B cell (primary cell): ENCODE data around the gene ABHD2. TPM values are rescaled to one million over a fixed set of nuclear protein-coding genes. Genes with fewer than 3 reads are reported as not detected.

Source experiments
- ATAC-seq: fragments of 200-7000 bp; cut with Tn5 transposase; one replicate; pipeline ENCODE4 v1.10.0; 2021; ENCODE audit warnings: low read depth, mild to moderate bottlenecking, moderate number of reproducible peaks, moderate library complexity
- CTCF ChIA-PET: fragments of 350-600 bp; sonication (Branson Sonifier 250); formaldehyde crosslinking; loops from one replicate; lab custom pipeline; 2021; ENCODE audit warnings: antibody characterized with exemption, inconsistent platforms; lab: Charles Lee
- POLR2A ChIA-PET: fragments of 350-600 bp; sonication (Branson Sonifier 250); formaldehyde crosslinking; loops from one replicate; lab custom pipeline; 2021; ENCODE audit warnings: antibody characterized with exemption; lab: Charles Lee
- DNase-seq: peaks from one replicate; pipeline ENCODE4 v3.0.0; 2013
- H2AFZ ChIP-seq: 2 replicates; pipeline ENCODE4 v1.6.1; 2012; ENCODE audit warnings: mild to moderate bottlenecking, low read depth, low read length; ENCODE audit not compliant: insufficient read depth, poor library complexity, severe bottlenecking
- H3K27ac ChIP-seq, 2 donors: 1 replicate in 1 of 2; 2 replicates in 1 of 2; pipeline ENCODE4 v1.5.1; 2012 to 2013; ENCODE audit warnings: low read length in 2 of 2, mild to moderate bottlenecking in 2 of 2, moderate library complexity in 1 of 2
- H3K27me3 ChIP-seq, 4 experiments: fragments of 200-600 bp in 1 of 4; sonication (generic) in 1 of 4; replicated peaks in 1 of 4; 1 replicate in 2 of 4; 2 replicates in 2 of 4; pipeline versions ENCODE4 v1.6.1 to v1.7.0; 2013 to 2016; ENCODE audit warnings: low read length in 3 of 4, mild to moderate bottlenecking in 2 of 4, mixed read lengths in 1 of 4, moderate library complexity in 1 of 4; ENCODE audit not compliant: insufficient read depth in 4 of 4, control insufficient read depth in 3 of 4; ENCODE audit errors: control extremely low read depth in 1 of 4
- H3K36me3 ChIP-seq, 2 experiments: replicated peaks in 1 of 2; 1 replicate in 1 of 2; 2 replicates in 1 of 2; pipeline versions ENCODE4 v1.6.1 to v1.7.1; 2013; ENCODE audit warnings: low read length in 1 of 2; ENCODE audit not compliant: insufficient read depth in 2 of 2, control insufficient read depth in 1 of 2; ENCODE audit errors: control extremely low read depth in 1 of 2, extremely low read depth in 1 of 2
- H3K4me1 ChIP-seq, 2 donors: fragments of 200-600 bp in 1 of 2; sonication (generic) in 1 of 2; 1 replicate in 1 of 2; 2 replicates in 1 of 2; pipeline versions ENCODE4 v1.5.1 to v1.6.1; 2013 to 2017; ENCODE audit warnings: low read length in 2 of 2; ENCODE audit not compliant: control insufficient read depth in 2 of 2, insufficient read depth in 2 of 2
- H3K4me2 ChIP-seq: replicated peaks from 2 replicates; pipeline ENCODE3; 2012; ENCODE audit warnings: mild to moderate bottlenecking, low read depth, low read length; ENCODE audit not compliant: poor library complexity, severe bottlenecking
- H3K4me3 ChIP-seq, 5 experiments: fragments of 200-600 bp in 1 of 5; sonication (generic) in 1 of 5; 1 replicate in 3 of 5; 2 replicates in 2 of 5; pipeline versions ENCODE4 v1.5.1 to v1.7.0; 2011 to 2016; ENCODE audit warnings: low read length in 4 of 5, mild to moderate bottlenecking in 4 of 5, low read depth in 2 of 5, control low read depth in 1 of 5, moderate library complexity in 1 of 5; ENCODE audit not compliant: insufficient read depth in 1 of 5; ENCODE audit errors: control extremely low read depth in 1 of 5, extremely low read depth in 1 of 5
- H3K79me2 ChIP-seq: fragments of 200-600 bp; sonication (generic); one replicate; pipeline ENCODE4 v1.6.0; 2016; ENCODE audit warnings: low read length; ENCODE audit not compliant: control insufficient read depth, insufficient read depth
- H3K9ac ChIP-seq: fragments of 200-600 bp; sonication (generic); 2 replicates; pipeline ENCODE4 v1.6.1; 2017; ENCODE audit warnings: mild to moderate bottlenecking, low read length, moderate library complexity
- H3K9me3 ChIP-seq, 3 donors: one replicate each; pipeline versions ENCODE4 v1.6.1 to v1.7.1; 2013; ENCODE audit warnings: low read length in 2 of 3; ENCODE audit not compliant: control insufficient read depth in 2 of 3, insufficient read depth in 1 of 3; ENCODE audit errors: control extremely low read depth in 1 of 3
- H4K20me1 ChIP-seq: 2 replicates; pipeline ENCODE4 v1.6.0; 2012; ENCODE audit warnings: mild to moderate bottlenecking, low read length; ENCODE audit not compliant: insufficient read depth, control insufficient read depth, poor library complexity, severe bottlenecking
- H3K27ac Mint-ChIP-seq: one replicate; pipeline ENCODE4 v1.8.0; 2021; ENCODE audit warnings: mixed read lengths
- H3K27me3 Mint-ChIP-seq: one replicate; pipeline ENCODE4 v1.8.0; 2021; ENCODE audit warnings: mixed read lengths
- H3K4me1 Mint-ChIP-seq: one replicate; pipeline ENCODE4 v1.8.0; 2021; ENCODE audit warnings: mixed read lengths
- H3K4me3 Mint-ChIP-seq: one replicate; pipeline ENCODE4 v1.8.0; 2021; ENCODE audit warnings: mixed read lengths
- H3K9me3 Mint-ChIP-seq: one replicate; pipeline ENCODE4 v1.8.0; 2022; ENCODE audit warnings: mixed read lengths; ENCODE audit not compliant: insufficient read depth
- EZH2 ChIP-seq: IDR thresholded peaks from 2 replicates; pipeline ENCODE4 v1.6.1; 2012; ENCODE audit warnings: borderline replicate concordance, low read depth, mild to moderate bottlenecking, moderate library complexity, low read length; ENCODE audit not compliant: insufficient read depth, poor library complexity, severe bottlenecking
- WGBS: methylation state at CpG from one replicate; pipeline ENCODE4 v1.1.5; 2013; ENCODE audit warnings: missing lambda C conversion rate; ENCODE audit not compliant: insufficient coverage; 5-methylcytosine and 5-hydroxymethylcytosine counted together
- intact Hi-C: fragments of 100-400 bp; cut with micrococcal nuclease; formaldehyde crosslinking; loops from one replicate; pipeline ENCODE4 v1.10.0; 2022
- polyA plus RNA-seq: library from polyadenylated mRNA; depleted of rRNA; stranded (reverse); fragments of >200 nt; gene quantifications from 2 replicates; pipeline ENCODE4 v1.2.3, GENCODE V29; 2012
- total RNA-seq, 2 donors: library from RNA; stranded (reverse); fragments of 120-200 nt in 1 of 2; gene quantifications; 1 replicate in 1 of 2; 2 replicates in 1 of 2; pipeline versions ENCODE4 v1.2.3 to v1.2.4, GENCODE V29; 2013 to 2022
- TF ChIP-seq, protein P1 (sequence below): fragments of 200-600 bp; IDR thresholded peaks from one replicate; pipeline ENCODE4 v1.8.0; 2022; ENCODE audit warnings: antibody characterized with exemption, mild to moderate bottlenecking

ABHD2 gene
- total and polyA plus RNA-seq, 2 donors (not counting 1 experiment from before 2014, with no cell fraction given) = 7.1 to 45.8 TPM

DNA sequence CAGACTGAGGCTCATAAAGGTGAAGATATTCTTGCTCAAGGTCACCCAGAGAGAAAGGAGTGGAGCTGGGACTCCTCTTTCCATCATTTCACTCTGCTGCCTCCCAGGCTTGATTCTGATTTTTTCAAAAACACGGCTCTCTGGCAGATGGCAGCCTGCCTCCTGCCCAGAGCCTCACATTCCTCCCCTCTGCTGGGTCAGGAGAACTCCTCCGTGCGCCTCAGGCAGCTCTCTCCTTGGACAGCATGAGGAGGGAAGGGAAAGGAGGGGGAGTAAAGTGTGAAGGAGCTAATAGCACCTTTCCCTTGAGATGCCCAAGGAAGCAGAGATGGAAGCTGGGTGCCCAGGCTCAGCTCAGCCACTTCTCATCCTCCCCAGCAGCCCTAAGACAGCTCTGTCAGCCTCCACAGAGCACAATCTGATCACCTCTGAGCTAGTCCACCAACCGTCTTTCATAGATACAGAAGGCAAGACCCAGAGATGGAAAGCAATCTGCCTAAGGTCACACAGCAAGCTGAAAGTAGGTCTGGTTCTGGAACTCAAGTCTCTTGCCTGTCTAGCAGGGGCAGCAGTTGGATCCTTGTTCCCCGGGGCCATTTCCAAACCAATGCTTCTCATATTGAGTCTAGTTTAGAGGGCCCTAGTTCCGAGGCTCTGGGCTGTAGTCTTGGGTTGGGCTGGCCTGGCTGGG is 129.6 kb downstream of the ABHD2 start:
- H3K27ac ChIP-seq = no peak overlapping the region
- peaks cover 4% of the 10 kb centered on the region for H3K27me3 Mint-ChIP-seq
- no peaks in the 10 kb centered on the region for H3K27me3 ChIP-seq
- CTCF ChIA-PET = interaction anchor here (4.8 kb wide), 1 partner anchor 11 kb away, joined by 37 read pairs; no protein-coding TSS in a partner anchor
- ATAC-seq (no peak), DNase-seq (no peak)
- H3K4me2 ChIP-seq = no peak overlapping the region
- no peak overlapping the region for H3K9ac ChIP-seq
- no peaks in the 10 kb centered on the region for H3K4me1 ChIP-seq
- no peaks in the 10 kb centered on the region for H3K79me2 ChIP-seq
- 84% methylated on average over 4 of the region's 6 CpGs for WGBS
- H2AFZ ChIP-seq = no peak overlapping the region
- no peaks in the 10 kb centered on the region for H3K9me3 Mint-ChIP-seq
- H3K4me3 ChIP-seq = no peak overlapping the region
- intact Hi-C loops = no loop called here
- no peak for TF ChIP-seq EZH2
- TF ChIP-seq, protein P1, sequence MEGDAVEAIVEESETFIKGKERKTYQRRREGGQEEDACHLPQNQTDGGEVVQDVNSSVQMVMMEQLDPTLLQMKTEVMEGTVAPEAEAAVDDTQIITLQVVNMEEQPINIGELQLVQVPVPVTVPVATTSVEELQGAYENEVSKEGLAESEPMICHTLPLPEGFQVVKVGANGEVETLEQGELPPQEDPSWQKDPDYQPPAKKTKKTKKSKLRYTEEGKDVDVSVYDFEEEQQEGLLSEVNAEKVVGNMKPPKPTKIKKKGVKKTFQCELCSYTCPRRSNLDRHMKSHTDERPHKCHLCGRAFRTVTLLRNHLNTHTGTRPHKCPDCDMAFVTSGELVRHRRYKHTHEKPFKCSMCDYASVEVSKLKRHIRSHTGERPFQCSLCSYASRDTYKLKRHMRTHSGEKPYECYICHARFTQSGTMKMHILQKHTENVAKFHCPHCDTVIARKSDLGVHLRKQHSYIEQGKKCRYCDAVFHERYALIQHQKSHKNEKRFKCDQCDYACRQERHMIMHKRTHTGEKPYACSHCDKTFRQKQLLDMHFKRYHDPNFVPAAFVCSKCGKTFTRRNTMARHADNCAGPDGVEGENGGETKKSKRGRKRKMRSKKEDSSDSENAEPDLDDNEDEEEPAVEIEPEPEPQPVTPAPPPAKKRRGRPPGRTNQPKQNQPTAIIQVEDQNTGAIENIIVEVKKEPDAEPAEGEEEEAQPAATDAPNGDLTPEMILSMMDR = no peak
- POLR2A ChIA-PET = no interaction called here
- no peaks in the 10 kb centered on the region for H3K36me3 ChIP-seq
- H4K20me1 ChIP-seq = no peaks in the 10 kb centered on the region
- no peaks in the 10 kb centered on the region for H3K4me1 Mint-ChIP-seq
- H3K4me3 Mint-ChIP-seq = no peak overlapping the region
- H3K9me3 ChIP-seq = no peaks in the 10 kb centered on the region
- no peak overlapping the region for H3K27ac Mint-ChIP-seq

DNA sequence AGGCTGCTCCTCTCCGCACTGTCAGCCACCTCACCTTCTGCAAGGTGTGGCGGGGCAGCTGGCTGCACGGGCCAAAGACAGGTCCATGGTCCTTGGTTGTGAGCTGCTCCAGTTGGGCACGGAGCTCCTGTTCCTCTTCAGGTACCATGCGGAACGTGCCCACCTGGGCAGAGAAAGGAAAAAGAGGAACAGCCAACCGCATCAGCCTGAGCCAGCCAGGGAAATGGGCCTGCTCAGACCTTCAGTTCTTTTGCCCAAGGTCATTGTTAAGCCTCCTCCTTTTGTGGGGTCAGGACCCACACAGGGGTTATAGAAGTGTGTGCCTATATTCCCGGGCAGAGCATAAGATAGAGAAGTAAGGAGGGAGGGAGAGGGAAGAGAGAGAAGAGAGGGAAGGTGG is 130.3 kb downstream of the ABHD2 start:
- Histone ChIP-seq H3K27me3 (no peaks in the 10 kb centered on the region), H3K4me2 (no peak overlapping the region), H3K27ac (no peak overlapping the region), H3K36me3 (no peaks in the 10 kb centered on the region), H4K20me1 (no peaks in the 10 kb centered on the region), H2AFZ (no peak overlapping the region), H3K9ac (no peak overlapping the region), H3K9me3 (no peaks in the 10 kb centered on the region), H3K79me2 (no peaks in the 10 kb centered on the region), H3K4me1 (no peaks in the 10 kb centered on the region), H3K4me3 (no peak overlapping the region)
- intact Hi-C loops = no loop called here
- WGBS = 95% methylated on average over 7 of the region's 8 CpGs
- CTCF ChIA-PET = interaction anchor here (4.8 kb wide), 1 partner anchor 12 kb away, joined by 37 read pairs; no protein-coding TSS in a partner anchor
- no peaks in the 10 kb centered on the region for H3K4me1 Mint-ChIP-seq
- POLR2A ChIA-PET = no interaction called here
- no peak overlapping the region for H3K4me3 Mint-ChIP-seq
- H3K27me3 Mint-ChIP-seq = peaks cover 4% of the 10 kb centered on the region
- H3K9me3 Mint-ChIP-seq = no peaks in the 10 kb centered on the region
- ATAC-seq (no peak), DNase-seq (no peak)
- no peak overlapping the region for H3K27ac Mint-ChIP-seq
- TF ChIP-seq EZH2 = no peak
- TF ChIP-seq, protein P1 = no peak
